WTC11 (cell line): ENCODE results near the gene CCDC117. TPM values are rescaled to one million over a fixed set of nuclear protein-coding genes. Genes with fewer than 3 reads are reported as not detected.

Source experiments
- ATAC-seq: fragments of 200-7000 bp; cut with Tn5 transposase; 2 replicates; pipeline ENCODE4 v1.10.0; 2021; ENCODE audit warnings: mild to moderate bottlenecking, moderate library complexity
- CTCF ChIA-PET: fragments of 300-600 bp; sonication (Branson Sonifier 250); formaldehyde crosslinking; loops from one replicate; lab custom pipeline; 2021; ENCODE audit warnings: antibody characterized with exemption; lab: Charles Lee
- POLR2A ChIA-PET: fragments of 350-600 bp; sonication (Branson Sonifier 250); formaldehyde crosslinking; loops from one replicate; lab custom pipeline; 2021; ENCODE audit warnings: antibody characterized with exemption; lab: Charles Lee
- DNase-seq: peaks from one replicate; pipeline ENCODE4 v3.0.0; 2021; ENCODE audit warnings: low spot score
- H3K27ac Mint-ChIP-seq: 2 replicates; pipeline ENCODE4 v1.8.0; 2021; ENCODE audit warnings: mixed read lengths
- H3K27me3 Mint-ChIP-seq: 2 replicates; pipeline ENCODE4 v1.8.0; 2021; ENCODE audit warnings: low read depth, mild to moderate bottlenecking, moderate library complexity, mixed read lengths
- H3K36me3 Mint-ChIP-seq: 2 replicates; pipeline ENCODE4 v1.8.0; 2021; ENCODE audit warnings: mixed read lengths
- H3K4me1 Mint-ChIP-seq: 2 replicates; pipeline ENCODE4 v1.8.0; 2022; ENCODE audit warnings: mixed read lengths
- H3K4me3 Mint-ChIP-seq: 2 replicates; pipeline ENCODE4 v1.8.0; 2021; ENCODE audit warnings: mild to moderate bottlenecking, moderate library complexity, mixed read lengths
- H3K9me3 Mint-ChIP-seq: 2 replicates; pipeline ENCODE4 v1.8.0; 2021; ENCODE audit warnings: mixed read lengths
- ATF1 ChIP-seq: sonication (generic); formaldehyde crosslinking; IDR thresholded peaks from 2 replicates; pipeline ENCODE4 v1.8.1; 2023; ENCODE audit warnings: mild to moderate bottlenecking, moderate library complexity, missing genetic modification reagents
- E2F5 ChIP-seq: sonication (generic); formaldehyde crosslinking; IDR thresholded peaks from 2 replicates; pipeline ENCODE4 v1.8.1; 2022; ENCODE audit warnings: mild to moderate bottlenecking, moderate library complexity, missing genetic modification reagents
- ESRRA ChIP-seq: sonication (generic); formaldehyde crosslinking; IDR thresholded peaks from 2 replicates; pipeline ENCODE4 v1.8.1; 2022; ENCODE audit warnings: mild to moderate bottlenecking, missing genetic modification reagents, borderline replicate concordance
- FOXP1 ChIP-seq: sonication (generic); formaldehyde crosslinking; IDR thresholded peaks from 2 replicates; pipeline ENCODE4 v1.8.0; 2022; ENCODE audit warnings: missing genetic modification reagents, mild to moderate bottlenecking, moderate library complexity, borderline replicate concordance
- HMGXB4 ChIP-seq: sonication (generic); formaldehyde crosslinking; IDR thresholded peaks from 2 replicates; pipeline ENCODE4 v1.8.1; 2023; ENCODE audit warnings: mild to moderate bottlenecking, moderate library complexity, missing genetic modification reagents
- IRF2 ChIP-seq: sonication (generic); formaldehyde crosslinking; IDR thresholded peaks from 2 replicates; pipeline ENCODE4 v1.8.0; 2022; ENCODE audit warnings: low read depth, missing genetic modification reagents, borderline replicate concordance
- NR2C2 ChIP-seq: sonication (generic); formaldehyde crosslinking; IDR thresholded peaks from 2 replicates; pipeline ENCODE4 v1.8.0; 2022; ENCODE audit warnings: mild to moderate bottlenecking, missing genetic modification reagents
- PRRX2 ChIP-seq: fragments of 250-450 bp; sonication (Bioruptor Pico); IDR thresholded peaks from 2 replicates; pipeline ENCODE4 v1.8.0; 2021; ENCODE audit warnings: mild to moderate bottlenecking
- ZBTB21 ChIP-seq: sonication (generic); formaldehyde crosslinking; IDR thresholded peaks from 2 replicates; pipeline ENCODE4 v1.8.1; 2023; ENCODE audit warnings: mild to moderate bottlenecking, missing genetic modification reagents, borderline replicate concordance
- ZBTB43 ChIP-seq: sonication (generic); formaldehyde crosslinking; IDR thresholded peaks from 2 replicates; pipeline ENCODE4 v1.8.1; 2023; ENCODE audit warnings: mild to moderate bottlenecking, missing genetic modification reagents
- ZNF423 ChIP-seq: fragments of 250-450 bp; sonication (Bioruptor Pico); IDR thresholded peaks from 2 replicates; pipeline ENCODE4 v2.1.2; 2022; ENCODE audit warnings: mild to moderate bottlenecking, moderate library complexity
- ZNF425 ChIP-seq: fragments of 250-450 bp; sonication (Bioruptor Pico); conservative IDR thresholded peaks from 2 replicates; pipeline ENCODE4 v1.9.0; 2021; ENCODE audit warnings: mild to moderate bottlenecking
- total RNA-seq: library from RNA; stranded (reverse); gene quantifications from 3 replicates; pipeline ENCODE4 v1.2.3, GENCODE V29; 2021
- TF ChIP-seq, protein P1 (sequence below): fragments of 250-450 bp; sonication (Bioruptor Pico); IDR thresholded peaks from 2 replicates; pipeline ENCODE4 v1.9.0; 2021; ENCODE audit warnings: moderate library complexity, mild to moderate bottlenecking, inconsistent platforms, borderline replicate concordance
- TF ChIP-seq, protein P2 (sequence below): sonication (generic); formaldehyde crosslinking; IDR thresholded peaks from 2 replicates; pipeline ENCODE4 v1.8.1; 2023; ENCODE audit warnings: mild to moderate bottlenecking, missing genetic modification reagents, moderate library complexity
- TF ChIP-seq, protein P3 (sequence below): sonication (generic); formaldehyde crosslinking; IDR thresholded peaks from 2 replicates; pipeline ENCODE4 v1.8.0; 2022; ENCODE audit warnings: missing genetic modification reagents
- TF ChIP-seq, protein P4 (sequence below): fragments of 250-450 bp; sonication (Bioruptor Pico); IDR thresholded peaks from 2 replicates; pipeline ENCODE4 v1.9.0; 2021; ENCODE audit warnings: mild to moderate bottlenecking, borderline replicate concordance
- TF ChIP-seq, protein P5 (sequence below): sonication (generic); formaldehyde crosslinking; IDR thresholded peaks from 2 replicates; pipeline ENCODE4 v1.8.1; 2023; ENCODE audit warnings: mild to moderate bottlenecking, missing genetic modification reagents, moderate library complexity

Gene CCDC117
- total RNA-seq, 1 experiment from 2014 or later = 39.0 TPM

GRCh38 chr22:28773461-28773867 is 969 bp downstream of the CCDC117 start (continued):
- TF ChIP-seq, protein P1, sequence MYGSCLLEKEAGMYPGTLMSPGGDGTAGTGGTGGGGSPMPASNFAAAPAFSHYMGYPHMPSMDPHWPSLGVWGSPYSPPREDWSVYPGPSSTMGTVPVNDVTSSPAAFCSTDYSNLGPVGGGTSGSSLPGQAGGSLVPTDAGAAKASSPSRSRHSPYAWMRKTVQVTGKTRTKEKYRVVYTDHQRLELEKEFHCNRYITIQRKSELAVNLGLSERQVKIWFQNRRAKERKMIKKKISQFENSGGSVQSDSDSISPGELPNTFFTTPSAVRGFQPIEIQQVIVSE (CRISPR knock-in tag) = no peak
- no peak for TF ChIP-seq ZNF423 (CRISPR knock-in tag)
- no peak for TF ChIP-seq NR2C2 (CRISPR knock-in tag)
- TF ChIP-seq ZBTB43 (CRISPR knock-in tag) = no peak
- TF ChIP-seq IRF2 (CRISPR knock-in tag) = no peak

DNA sequence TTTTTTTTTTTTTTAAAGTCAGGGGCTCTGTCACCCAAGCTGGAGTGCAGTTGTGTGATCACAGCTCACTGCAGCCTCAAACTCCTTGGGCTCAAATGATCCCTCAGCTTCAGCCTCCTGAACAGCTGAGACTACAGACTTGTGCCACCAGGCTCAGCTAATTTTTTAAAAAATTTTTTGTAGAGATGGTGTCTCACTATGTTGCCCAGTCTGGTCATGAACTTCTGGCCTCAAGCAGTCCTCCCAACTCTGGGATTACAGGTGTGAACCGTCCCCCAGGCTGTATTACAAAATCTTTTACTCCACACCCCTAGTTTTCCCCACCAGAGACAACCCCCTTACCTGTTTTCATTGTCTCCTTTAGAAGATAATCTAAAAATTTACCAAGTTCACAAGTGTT is 1.9 kb downstream of the CCDC117 start:
- ChIA-PET CTCF (interaction anchor here (0.6 to 1.0 kb wide), 2 partner anchors 256 to 380 kb away, joined by 4 to 5 read pairs; no protein-coding TSS in a partner anchor), POLR2A (interaction anchor here (0.7 kb wide), 1 partner anchor 229 kb away, joined by 9 read pairs; no protein-coding TSS in a partner anchor)
- Mint-ChIP-seq H3K4me3 (peak overlapping the region; percentile 95), H3K27me3 (no peaks in the 10 kb centered on the region), H3K9me3 (peaks cover 5% of the 10 kb centered on the region; the same call in 1 of the 2 replicates), H3K27ac (peak overlapping the region; percentile 13; the same call in 1 of the 2 replicates), H3K36me3 (peaks cover 28% of the 10 kb centered on the region), H3K4me1 (peaks cover 11% of the 10 kb centered on the region)
- DNase-seq (no peak), ATAC-seq (no peak)
- no peak for TF ChIP-seq E2F5 (CRISPR knock-in tag)
- no peak for TF ChIP-seq ESRRA
- TF ChIP-seq NR2C2 (CRISPR knock-in tag) = no peak
- TF ChIP-seq ZNF425 (CRISPR knock-in tag) = no peak
- TF ChIP-seq, protein P1 (CRISPR knock-in tag) = no peak
- TF ChIP-seq, protein P2, sequence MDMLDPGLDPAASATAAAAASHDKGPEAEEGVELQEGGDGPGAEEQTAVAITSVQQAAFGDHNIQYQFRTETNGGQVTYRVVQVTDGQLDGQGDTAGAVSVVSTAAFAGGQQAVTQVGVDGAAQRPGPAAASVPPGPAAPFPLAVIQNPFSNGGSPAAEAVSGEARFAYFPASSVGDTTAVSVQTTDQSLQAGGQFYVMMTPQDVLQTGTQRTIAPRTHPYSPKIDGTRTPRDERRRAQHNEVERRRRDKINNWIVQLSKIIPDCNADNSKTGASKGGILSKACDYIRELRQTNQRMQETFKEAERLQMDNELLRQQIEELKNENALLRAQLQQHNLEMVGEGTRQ = no peak
- TF ChIP-seq, protein P3, sequence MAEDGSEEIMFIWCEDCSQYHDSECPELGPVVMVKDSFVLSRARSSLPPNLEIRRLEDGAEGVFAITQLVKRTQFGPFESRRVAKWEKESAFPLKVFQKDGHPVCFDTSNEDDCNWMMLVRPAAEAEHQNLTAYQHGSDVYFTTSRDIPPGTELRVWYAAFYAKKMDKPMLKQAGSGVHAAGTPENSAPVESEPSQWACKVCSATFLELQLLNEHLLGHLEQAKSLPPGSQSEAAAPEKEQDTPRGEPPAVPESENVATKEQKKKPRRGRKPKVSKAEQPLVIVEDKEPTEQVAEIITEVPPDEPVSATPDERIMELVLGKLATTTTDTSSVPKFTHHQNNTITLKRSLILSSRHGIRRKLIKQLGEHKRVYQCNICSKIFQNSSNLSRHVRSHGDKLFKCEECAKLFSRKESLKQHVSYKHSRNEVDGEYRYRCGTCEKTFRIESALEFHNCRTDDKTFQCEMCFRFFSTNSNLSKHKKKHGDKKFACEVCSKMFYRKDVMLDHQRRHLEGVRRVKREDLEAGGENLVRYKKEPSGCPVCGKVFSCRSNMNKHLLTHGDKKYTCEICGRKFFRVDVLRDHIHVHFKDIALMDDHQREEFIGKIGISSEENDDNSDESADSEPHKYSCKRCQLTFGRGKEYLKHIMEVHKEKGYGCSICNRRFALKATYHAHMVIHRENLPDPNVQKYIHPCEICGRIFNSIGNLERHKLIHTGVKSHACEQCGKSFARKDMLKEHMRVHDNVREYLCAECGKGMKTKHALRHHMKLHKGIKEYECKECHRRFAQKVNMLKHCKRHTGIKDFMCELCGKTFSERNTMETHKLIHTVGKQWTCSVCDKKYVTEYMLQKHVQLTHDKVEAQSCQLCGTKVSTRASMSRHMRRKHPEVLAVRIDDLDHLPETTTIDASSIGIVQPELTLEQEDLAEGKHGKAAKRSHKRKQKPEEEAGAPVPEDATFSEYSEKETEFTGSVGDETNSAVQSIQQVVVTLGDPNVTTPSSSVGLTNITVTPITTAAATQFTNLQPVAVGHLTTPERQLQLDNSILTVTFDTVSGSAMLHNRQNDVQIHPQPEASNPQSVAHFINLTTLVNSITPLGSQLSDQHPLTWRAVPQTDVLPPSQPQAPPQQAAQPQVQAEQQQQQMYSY (CRISPR knock-in tag) = no peak
- no peak for TF ChIP-seq ZBTB21
- TF ChIP-seq ATF1 (CRISPR knock-in tag) = no peak
- TF ChIP-seq FOXP1 (CRISPR knock-in tag) = no peak
- no peak for TF ChIP-seq PRRX2 (CRISPR knock-in tag)
- TF ChIP-seq, protein P4, sequence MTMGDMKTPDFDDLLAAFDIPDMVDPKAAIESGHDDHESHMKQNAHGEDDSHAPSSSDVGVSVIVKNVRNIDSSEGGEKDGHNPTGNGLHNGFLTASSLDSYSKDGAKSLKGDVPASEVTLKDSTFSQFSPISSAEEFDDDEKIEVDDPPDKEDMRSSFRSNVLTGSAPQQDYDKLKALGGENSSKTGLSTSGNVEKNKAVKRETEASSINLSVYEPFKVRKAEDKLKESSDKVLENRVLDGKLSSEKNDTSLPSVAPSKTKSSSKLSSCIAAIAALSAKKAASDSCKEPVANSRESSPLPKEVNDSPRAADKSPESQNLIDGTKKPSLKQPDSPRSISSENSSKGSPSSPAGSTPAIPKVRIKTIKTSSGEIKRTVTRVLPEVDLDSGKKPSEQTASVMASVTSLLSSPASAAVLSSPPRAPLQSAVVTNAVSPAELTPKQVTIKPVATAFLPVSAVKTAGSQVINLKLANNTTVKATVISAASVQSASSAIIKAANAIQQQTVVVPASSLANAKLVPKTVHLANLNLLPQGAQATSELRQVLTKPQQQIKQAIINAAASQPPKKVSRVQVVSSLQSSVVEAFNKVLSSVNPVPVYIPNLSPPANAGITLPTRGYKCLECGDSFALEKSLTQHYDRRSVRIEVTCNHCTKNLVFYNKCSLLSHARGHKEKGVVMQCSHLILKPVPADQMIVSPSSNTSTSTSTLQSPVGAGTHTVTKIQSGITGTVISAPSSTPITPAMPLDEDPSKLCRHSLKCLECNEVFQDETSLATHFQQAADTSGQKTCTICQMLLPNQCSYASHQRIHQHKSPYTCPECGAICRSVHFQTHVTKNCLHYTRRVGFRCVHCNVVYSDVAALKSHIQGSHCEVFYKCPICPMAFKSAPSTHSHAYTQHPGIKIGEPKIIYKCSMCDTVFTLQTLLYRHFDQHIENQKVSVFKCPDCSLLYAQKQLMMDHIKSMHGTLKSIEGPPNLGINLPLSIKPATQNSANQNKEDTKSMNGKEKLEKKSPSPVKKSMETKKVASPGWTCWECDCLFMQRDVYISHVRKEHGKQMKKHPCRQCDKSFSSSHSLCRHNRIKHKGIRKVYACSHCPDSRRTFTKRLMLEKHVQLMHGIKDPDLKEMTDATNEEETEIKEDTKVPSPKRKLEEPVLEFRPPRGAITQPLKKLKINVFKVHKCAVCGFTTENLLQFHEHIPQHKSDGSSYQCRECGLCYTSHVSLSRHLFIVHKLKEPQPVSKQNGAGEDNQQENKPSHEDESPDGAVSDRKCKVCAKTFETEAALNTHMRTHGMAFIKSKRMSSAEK = no peak
- TF ChIP-seq, protein P5, sequence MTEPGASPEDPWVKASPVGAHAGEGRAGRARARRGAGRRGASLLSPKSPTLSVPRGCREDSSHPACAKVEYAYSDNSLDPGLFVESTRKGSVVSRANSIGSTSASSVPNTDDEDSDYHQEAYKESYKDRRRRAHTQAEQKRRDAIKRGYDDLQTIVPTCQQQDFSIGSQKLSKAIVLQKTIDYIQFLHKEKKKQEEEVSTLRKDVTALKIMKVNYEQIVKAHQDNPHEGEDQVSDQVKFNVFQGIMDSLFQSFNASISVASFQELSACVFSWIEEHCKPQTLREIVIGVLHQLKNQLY (CRISPR knock-in tag) = no peak
- TF ChIP-seq HMGXB4 (CRISPR knock-in tag) = no peak
